Astrocyte (in vitro differentiated cells and primary cell): ENCODE measurements around the gene SPDEF. TPM values are rescaled to one million over a fixed set of nuclear protein-coding genes. Genes with fewer than 3 reads are reported as not detected.

Experiments used
- DNase-seq: peaks from one replicate; pipeline ENCODE4 v3.0.0-alpha.2; 2010; ENCODE audit warnings: low read depth
- FAIRE-seq: peaks from 2 replicates; lab custom pipeline; 2011; peaks lifted over from hg19 to GRCh38; lab: Jason Lieb, UNC
- H2AFZ ChIP-seq: 2 replicates; pipeline ENCODE4 v1.6.0; 2012; ENCODE audit warnings: low read depth, low read length, inconsistent platforms
- H3K27ac ChIP-seq: 2 replicates; pipeline ENCODE4 v1.5.1; 2011; ENCODE audit warnings: low read depth, low read length, inconsistent platforms
- H3K27me3 ChIP-seq: 2 replicates; pipeline ENCODE4 v1.6.0; 2011; ENCODE audit warnings: low read length, inconsistent platforms; ENCODE audit not compliant: insufficient read depth
- H3K36me3 ChIP-seq: 2 replicates; pipeline ENCODE4 v1.5.1; 2011; ENCODE audit warnings: low read length, inconsistent platforms; ENCODE audit not compliant: insufficient read depth
- H3K4me1 ChIP-seq: 2 replicates; pipeline ENCODE4 v1.5.1; 2011; ENCODE audit warnings: low read length, inconsistent platforms; ENCODE audit not compliant: insufficient read depth
- H3K4me2 ChIP-seq: 2 replicates; pipeline ENCODE4 v1.6.0; 2012; ENCODE audit warnings: low read length, inconsistent platforms
- H3K4me3 ChIP-seq: 2 replicates; pipeline ENCODE4 v1.5.1; 2011; ENCODE audit warnings: low read depth, mild to moderate bottlenecking, low read length, inconsistent platforms; ENCODE audit not compliant: insufficient read depth
- H3K79me2 ChIP-seq: 2 replicates; pipeline ENCODE4 v1.6.0; 2012; ENCODE audit warnings: mild to moderate bottlenecking, low read length, inconsistent platforms; ENCODE audit not compliant: insufficient read depth
- H3K9ac ChIP-seq: 2 replicates; pipeline ENCODE4 v1.6.0; 2012; ENCODE audit warnings: mild to moderate bottlenecking, low read length, inconsistent platforms
- H3K9me3 ChIP-seq: 2 replicates; pipeline ENCODE4 v1.5.1; 2012; ENCODE audit warnings: low read depth, mild to moderate bottlenecking, low read length, inconsistent platforms; ENCODE audit not compliant: insufficient read depth
- H4K20me1 ChIP-seq: 2 replicates; pipeline ENCODE4 v1.6.0; 2012; ENCODE audit warnings: low read length, inconsistent platforms; ENCODE audit not compliant: insufficient read depth
- H3K27ac Mint-ChIP-seq: one replicate; pipeline ENCODE4 v1.8.0; 2021; ENCODE audit warnings: mild to moderate bottlenecking, mixed read lengths; ENCODE audit not compliant: unreplicated experiment
- H3K27me3 Mint-ChIP-seq: one replicate; pipeline ENCODE4 v1.8.0; 2021; ENCODE audit warnings: low read depth, mixed read lengths; ENCODE audit not compliant: unreplicated experiment
- H3K36me3 Mint-ChIP-seq: one replicate; pipeline ENCODE4 v1.8.0; 2021; ENCODE audit warnings: low read depth, mixed read lengths; ENCODE audit not compliant: unreplicated experiment
- H3K4me1 Mint-ChIP-seq: one replicate; pipeline ENCODE4 v1.8.0; 2021; ENCODE audit warnings: low read depth, mixed read lengths; ENCODE audit not compliant: unreplicated experiment
- H3K4me3 Mint-ChIP-seq: one replicate; pipeline ENCODE4 v1.8.0; 2021; ENCODE audit warnings: mild to moderate bottlenecking, moderate library complexity, mixed read lengths; ENCODE audit not compliant: unreplicated experiment
- H3K9me3 Mint-ChIP-seq: one replicate; pipeline ENCODE4 v1.8.0; 2021; ENCODE audit warnings: mild to moderate bottlenecking, mixed read lengths; ENCODE audit not compliant: unreplicated experiment
- CTCF ChIP-seq: IDR thresholded peaks from 2 replicates; pipeline ENCODE4 v1.5.1; 2011; ENCODE audit warnings: low read depth, mild to moderate bottlenecking, inconsistent platforms, low read length, moderate library complexity; ENCODE audit not compliant: insufficient read depth
- EZH2 ChIP-seq: IDR thresholded peaks from 2 replicates; pipeline ENCODE4 v1.6.1; 2012; ENCODE audit warnings: mild to moderate bottlenecking, low read length, inconsistent platforms; ENCODE audit not compliant: insufficient read depth
- total RNA-seq: library from RNA; stranded (reverse); gene quantifications from 2 replicates; pipeline ENCODE4 v1.2.1, GENCODE V29; 2021

The SPDEF gene
- total RNA-seq, 1 donor from 2014 or later = 0.16 TPM

- Mint-ChIP-seq H3K36me3 (no peaks in the 10 kb centered on the region), H3K4me3 (no peak overlapping the region)
Observed at GRCh38 chr6:34562861-34563512, 6.9 kb upstream of the SPDEF start.

GRCh38 chr6:34562350-34562749 lies 6.2 kb upstream of the SPDEF start:
- Histone ChIP-seq H4K20me1 (no peaks in the 10 kb centered on the region), H3K4me3 (no peak overlapping the region), H3K36me3 (no peaks in the 10 kb centered on the region), H3K4me1 (peaks cover 6% of the 10 kb centered on the region), H2AFZ (no peak overlapping the region), H3K27ac (no peak overlapping the region), H3K27me3 (no peaks in the 10 kb centered on the region), H3K79me2 (no peaks in the 10 kb centered on the region), H3K4me2 (no peak overlapping the region), H3K9me3 (peaks cover 5% of the 10 kb centered on the region), H3K9ac (no peak overlapping the region)
- FAIRE-seq = no peak
- TF ChIP-seq CTCF (no peak), EZH2 (no peak)
- no peak overlapping the region for H3K27ac Mint-ChIP-seq
- no peak for DNase-seq
- no peak overlapping the region for H3K4me3 Mint-ChIP-seq
- no peaks in the 10 kb centered on the region for H3K36me3 Mint-ChIP-seq
- peaks cover 22% of the 10 kb centered on the region for H3K27me3 Mint-ChIP-seq
- peaks cover 1% of the 10 kb centered on the region for H3K9me3 Mint-ChIP-seq
- H3K4me1 Mint-ChIP-seq = no peaks in the 10 kb centered on the region

More at GRCh38 chr6:34562861-34563512, 6.9 kb upstream of the SPDEF start:
- no peak overlapping the region for H3K9ac ChIP-seq
- no peak overlapping the region for H3K4me2 ChIP-seq
- H3K4me3 ChIP-seq = no peak overlapping the region
- no peak overlapping the region for H3K27ac ChIP-seq
- no peaks in the 10 kb centered on the region for H3K79me2 ChIP-seq
- no peak overlapping the region for H3K27ac Mint-ChIP-seq
- no peak for TF ChIP-seq EZH2
- no peak for TF ChIP-seq CTCF
- FAIRE-seq (no peak), DNase-seq (no peak)
- peaks cover 5% of the 10 kb centered on the region for H3K9me3 ChIP-seq
- peaks cover 1% of the 10 kb centered on the region for H3K9me3 Mint-ChIP-seq
- peaks cover 20% of the 10 kb centered on the region for H3K27me3 Mint-ChIP-seq
- H3K27me3 ChIP-seq = no peaks in the 10 kb centered on the region
- H4K20me1 ChIP-seq = no peaks in the 10 kb centered on the region
- no peaks in the 10 kb centered on the region for H3K4me1 Mint-ChIP-seq
- no peaks in the 10 kb centered on the region for H3K36me3 ChIP-seq
- peaks cover 6% of the 10 kb centered on the region for H3K4me1 ChIP-seq
- H2AFZ ChIP-seq = no peak overlapping the region

GRCh38 chr6:34561227-34561530 lies 5.0 kb upstream of the SPDEF start:
- Histone ChIP-seq H3K4me3 (no peak overlapping the region), H3K27ac (no peak overlapping the region), H3K36me3 (no peaks in the 10 kb centered on the region), H3K9me3 (peaks cover 5% of the 10 kb centered on the region), H3K9ac (no peak overlapping the region), H3K4me1 (peaks cover 6% of the 10 kb centered on the region), H3K79me2 (no peaks in the 10 kb centered on the region), H2AFZ (no peak overlapping the region), H3K4me2 (peak overlapping the region; percentile 43), H3K27me3 (no peaks in the 10 kb centered on the region), H4K20me1 (no peaks in the 10 kb centered on the region)
- peaks cover 26% of the 10 kb centered on the region for H3K27me3 Mint-ChIP-seq
- no peak overlapping the region for H3K4me3 Mint-ChIP-seq
- FAIRE-seq (no peak), DNase-seq (no peak)
- H3K4me1 Mint-ChIP-seq = no peaks in the 10 kb centered on the region
- no peak overlapping the region for H3K27ac Mint-ChIP-seq
- no peaks in the 10 kb centered on the region for H3K36me3 Mint-ChIP-seq
- peaks cover 1% of the 10 kb centered on the region for H3K9me3 Mint-ChIP-seq
- no peak for TF ChIP-seq CTCF
